ENCODE data around the gene PLEKHF1.
"Not testable (repeated sequence)": the region's sequence is repeated elsewhere in the genome, so short reads cannot be mapped to it uniquely, and the experiment has no call there.

PLEKHF1 gene

GRCh38 chr19:29697523-29698261 is 32.4 kb downstream of the PLEKHF1 start:
- no peak for DNase-seq (ENCODE audit: insufficient read length, low spot score)
- no peak for FAIRE-seq

- FAIRE-seq, result no peak
- DNase-seq (ENCODE audit: insufficient read length, low spot score), result no peak
These were observed 34.6 kb downstream of the PLEKHF1 start for GRCh38 chr19:29699861-29700260.

- no peak for FAIRE-seq
- DNase-seq (ENCODE audit: insufficient read length, low spot score), result no peak
These were observed 35.2 kb downstream of the PLEKHF1 start for GRCh38 chr19:29700498-29700897.

GRCh38 chr19:29702161-29702962 is 37.1 kb downstream of the PLEKHF1 start:
- FAIRE-seq, result no peak
- DNase-seq (ENCODE audit: insufficient read length, low spot score), result no peak

GRCh38 chr19:29702963-29703320 is 37.7 kb downstream of the PLEKHF1 start:
- FAIRE-seq (no peak), DNase-seq (ENCODE audit: insufficient read length, low spot score) (no peak)

- peak; percentile 77 for FAIRE-seq
These were observed 39.6 kb downstream of the PLEKHF1 start for GRCh38 chr19:29704562-29705558.

GRCh38 chr19:29705706-29706105 is 40.4 kb downstream of the PLEKHF1 start:
- DNase-seq (ENCODE audit: insufficient read length, low spot score) (no peak), FAIRE-seq (no peak)

More at GRCh38 chr19:29704562-29705558, 39.6 kb downstream of the PLEKHF1 start:
- DNase-seq (ENCODE audit: insufficient read length, low spot score), result peak; percentile 44

GRCh38 chr19:29706635-29707034 is 41.4 kb downstream of the PLEKHF1 start:
- DNase-seq (ENCODE audit: insufficient read length, low spot score), result no peak
- no peak for FAIRE-seq

GRCh38 chr19:29708554-29709439 is 43.5 kb downstream of the PLEKHF1 start:
- DNase-seq (ENCODE audit: insufficient read length, low spot score), result no peak
- FAIRE-seq, result no peak

DNA sequence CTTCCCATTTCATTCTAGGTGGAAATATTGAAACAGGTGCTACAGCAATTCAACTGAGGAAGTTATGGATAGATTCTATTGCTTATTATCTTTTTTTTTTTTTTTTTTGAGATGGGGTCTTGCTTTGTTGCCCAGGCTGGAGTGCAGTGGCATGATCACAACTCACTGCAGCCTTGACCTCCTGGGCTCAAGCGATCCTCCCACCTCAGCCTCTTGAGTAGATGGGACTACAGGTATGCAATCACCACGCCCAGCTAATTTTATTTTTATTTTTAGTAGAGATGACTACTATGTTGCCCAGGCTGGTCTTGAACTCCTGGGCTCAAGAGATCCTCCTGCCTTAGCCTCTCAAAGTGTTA is 44.2 kb downstream of the PLEKHF1 start:
- not testable (repeated sequence) for DNase-seq (ENCODE audit: insufficient read length, low spot score); FAIRE-seq

DNA sequence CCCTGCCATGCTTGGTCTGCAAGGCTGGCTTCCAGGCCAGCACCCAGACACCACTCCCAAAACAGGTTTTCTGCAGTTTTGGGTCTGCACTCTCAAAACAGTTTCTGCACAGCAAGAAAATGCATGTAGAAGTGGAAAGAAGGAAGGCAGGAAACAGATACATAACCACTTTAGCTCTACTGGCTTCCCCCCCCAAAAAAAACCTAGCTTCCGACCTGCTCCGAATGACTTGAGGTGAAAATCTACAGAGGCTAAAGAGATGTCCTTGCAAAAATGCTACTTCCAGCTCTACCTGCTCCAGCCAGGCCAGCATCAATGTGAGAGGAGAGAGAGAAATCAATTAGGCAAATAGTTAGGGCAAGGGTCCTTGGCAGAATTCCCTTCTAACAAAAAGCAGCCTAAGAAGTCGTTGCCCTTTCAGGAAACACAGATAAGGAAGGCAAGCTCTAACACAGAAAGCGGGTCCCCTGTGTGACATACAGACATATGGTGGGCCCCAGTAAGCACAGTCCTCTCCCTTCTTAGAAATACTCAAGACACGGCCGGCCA is 46.4 kb downstream of the PLEKHF1 start:
- DNase-seq (ENCODE audit: insufficient read length, low spot score), result no peak
- no peak for FAIRE-seq

DNA sequence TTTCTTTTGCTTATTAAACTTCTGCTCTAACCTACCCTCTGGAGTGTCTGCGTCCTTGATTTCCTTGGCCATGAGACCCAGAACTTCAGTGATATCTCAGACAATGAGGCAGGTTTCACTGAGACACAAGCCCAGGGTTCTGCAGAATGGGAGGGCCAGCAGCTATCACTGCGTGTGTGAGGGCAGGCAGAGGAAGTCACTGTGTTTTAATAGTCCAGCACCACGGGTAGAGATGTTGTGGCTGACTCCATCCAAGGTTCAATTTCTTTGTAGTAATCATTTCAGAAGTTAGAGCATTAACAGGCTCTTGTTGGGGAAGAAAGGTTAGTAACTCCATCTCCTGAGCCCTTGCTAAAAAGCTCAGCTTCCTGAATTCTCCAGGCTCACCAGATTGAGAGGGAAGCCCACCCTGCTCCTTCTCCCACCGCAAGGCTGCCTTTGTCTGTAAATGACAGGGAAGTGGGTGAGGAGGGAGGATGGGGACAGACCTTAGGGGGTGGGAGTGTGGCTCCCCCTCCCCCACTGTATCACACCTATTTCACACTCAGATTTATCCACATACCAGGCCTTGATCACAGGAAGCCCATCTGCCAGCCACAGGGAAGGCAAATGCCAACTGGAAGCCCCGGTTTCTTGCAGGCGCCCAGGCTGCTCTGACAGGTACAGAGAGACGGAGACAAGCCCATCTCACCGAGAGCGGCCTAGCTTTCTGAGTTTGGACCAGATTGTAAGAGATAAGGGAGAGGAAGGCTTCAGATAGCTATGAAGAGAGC is 47.7 kb downstream of the PLEKHF1 start:
- no peak for FAIRE-seq

DNA sequence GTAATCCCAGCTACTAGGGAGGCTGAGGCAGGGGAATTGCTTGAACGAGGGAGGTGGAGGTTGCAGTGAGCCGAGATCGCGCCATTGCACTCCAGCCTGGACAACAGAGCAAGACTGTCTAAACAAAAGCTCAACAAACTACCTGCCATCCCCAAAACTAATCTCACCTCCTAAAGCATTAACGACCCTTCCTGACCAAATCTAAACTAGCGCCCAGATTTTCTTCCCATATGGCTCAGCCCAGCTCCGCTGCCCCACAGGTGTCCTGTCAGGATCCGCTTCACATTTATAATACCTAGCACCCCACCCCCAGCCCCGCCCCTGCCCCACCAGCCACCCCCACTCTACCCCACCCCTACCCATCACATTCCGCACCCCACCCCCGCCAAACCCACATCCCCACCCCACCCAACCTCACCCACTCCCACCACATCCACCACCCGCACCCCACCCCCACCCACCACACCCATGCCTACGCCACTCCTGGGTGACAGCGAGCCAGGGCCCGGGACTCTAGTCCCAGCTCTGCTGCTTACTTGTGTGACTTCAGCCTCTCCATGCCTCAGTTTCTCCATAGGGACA is 49.2 kb downstream of the PLEKHF1 start:
- DNase-seq (ENCODE audit: insufficient read length, low spot score), result no peak
- no peak for FAIRE-seq

More for the DNA sequence above, 47.7 kb downstream of the PLEKHF1 start:
- DNase-seq (ENCODE audit: insufficient read length, low spot score), result no peak

GRCh38 chr19:29714953-29715700 is 49.9 kb downstream of the PLEKHF1 start, which contains the start of gene C19orf12:
Gene C19orf12 (minus strand): TSS chr19:29715261. CDS start chr19:29708413, 6,848 bp downstream.
- FAIRE-seq (peak; percentile 23), DNase-seq (ENCODE audit: insufficient read length, low spot score) (peak; percentile 62)

GRCh38 chr19:29715701-29716581 is 50.7 kb downstream of the PLEKHF1 start:
- DNase-seq (ENCODE audit: insufficient read length, low spot score), result no peak
- FAIRE-seq, result peak; percentile 26

GRCh38 chr19:29717051-29717450 is 51.8 kb downstream of the PLEKHF1 start:
- DNase-seq (ENCODE audit: insufficient read length, low spot score) (no peak), FAIRE-seq (no peak)

Measured in GM19239 (cell line).